A549 (cell line): Measurements from ENCODE around the gene DOC2B.

Source experiments
- BHLHE40 ChIP-seq: IDR thresholded peaks from 2 replicates; pipeline ENCODE4 v1.6.1; 2012; ENCODE audit warnings: low read depth, low read length, inconsistent platforms
- CBX8 ChIP-seq: fragments of 200-600 bp; sonication (generic); IDR thresholded peaks from 2 replicates; pipeline ENCODE4 v1.6.1; 2016
- CEBPB ChIP-seq, 2 experiments: fragments of >200 bp in 1 of 2; sonication (Bioruptor Twin) in 1 of 2; formaldehyde crosslinking in 1 of 2; IDR thresholded peaks; 2 replicates each; pipeline ENCODE4 v1.6.1; 2012 to 2016
- CTCF ChIP-seq: fragments of >200 bp; sonication (Bioruptor Twin); formaldehyde crosslinking; IDR thresholded peaks from 3 replicates; pipeline ENCODE4 v1.5.1; 2016
- ELK1 ChIP-seq: fragments of 150-350 bp; IDR thresholded peaks from 2 replicates; pipeline ENCODE4 v1.6.1; 2014; ENCODE audit warnings: low read depth, mild to moderate bottlenecking, low read length
- EP300 ChIP-seq, 2 experiments: fragments of >200 bp; sonication (Bioruptor Twin); formaldehyde crosslinking; IDR thresholded peaks; 2 replicates in 1 of 2; 3 replicates in 1 of 2; pipeline ENCODE4 v1.6.1; 2016 to 2017
- JUN ChIP-seq, 2 experiments: fragments of >200 bp; sonication (Bioruptor Twin); formaldehyde crosslinking; IDR thresholded peaks; 2 replicates in 1 of 2; 3 replicates in 1 of 2; pipeline ENCODE4 v1.6.1; 2016 to 2017
- MAX ChIP-seq: IDR thresholded peaks from 2 replicates; pipeline ENCODE4 v1.6.1; 2012
- PBX3 ChIP-seq: IDR thresholded peaks from 2 replicates; pipeline ENCODE4 v1.6.1; 2012
- POLR2A ChIP-seq: IDR thresholded peaks from 2 replicates; pipeline ENCODE4 v1.6.1; 2012; ENCODE audit warnings: mild to moderate bottlenecking, low read length
- RNF2 ChIP-seq: fragments of 200-600 bp; sonication (generic); IDR thresholded peaks from 2 replicates; pipeline ENCODE4 v1.6.1; 2016; ENCODE audit warnings: low read depth, mild to moderate bottlenecking, antibody characterized with exemption, moderate library complexity, borderline replicate concordance
- SREBF2 ChIP-seq: fragments of 450-650 bp; IDR thresholded peaks from 2 replicates; pipeline ENCODE4 v1.6.1; 2014; ENCODE audit warnings: mild to moderate bottlenecking, moderate library complexity
- USF2 ChIP-seq: fragments of 450-650 bp; IDR thresholded peaks from 2 replicates; pipeline ENCODE4 v1.6.1; 2014; ENCODE audit warnings: antibody characterized with exemption

- TF ChIP-seq POLR2A (no peak), CTCF (no peak), CEBPB (IDR thresholded peaks at IDR 0.05) (no peak), JUN (IDR thresholded peaks at IDR 0.05) (no peak), USF2 (no peak), SREBF2 (no peak), ELK1 (no peak), BHLHE40 (no peak), EP300 (IDR thresholded peaks at IDR 0.05) (no peak), PBX3 (no peak), MAX (no peak), CBX8 (no peak), RNF2 (no peak)
Measured at GRCh38 chr17:193841-194806, 12.7 kb upstream of the DOC2B start.
